GM12878 (cell line): Measurements from ENCODE around the gene DYSF.

Source experiments
- CBX3 ChIP-seq: fragments of 200-600 bp; sonication (generic); IDR thresholded peaks from 2 replicates; pipeline ENCODE4 v1.6.1; 2016; ENCODE audit warnings: low read depth, borderline replicate concordance
- EZH2 ChIP-seq: IDR thresholded peaks from 2 replicates; pipeline ENCODE4 v1.6.1; 2012; ENCODE audit warnings: low read depth, mild to moderate bottlenecking, control low read depth, inconsistent platforms, low read length, borderline replicate concordance; ENCODE audit not compliant: control insufficient read depth
- FOS ChIP-seq: IDR thresholded peaks from 3 replicates; pipeline ENCODE4 v1.6.1; 2011; ENCODE audit warnings: borderline replicate concordance; ENCODE audit not compliant: insufficient read length; ENCODE audit errors: extremely low read depth
- MYB ChIP-seq: fragments of 150-350 bp; IDR thresholded peaks from 2 replicates; pipeline ENCODE4 v1.6.1; 2014; ENCODE audit warnings: mild to moderate bottlenecking, low read depth, low read length, borderline replicate concordance
- POLR2AphosphoS5 ChIP-seq: IDR thresholded peaks from 2 replicates; pipeline ENCODE4 v1.6.1; 2011; ENCODE audit warnings: mild to moderate bottlenecking, low read length, inconsistent platforms
- SP1 ChIP-seq: IDR thresholded peaks from one replicate; pipeline ENCODE4 v1.6.1; 2011; ENCODE audit warnings: low read depth, low read length
- SRF ChIP-seq, 2 experiments: IDR thresholded peaks; 2 replicates each; pipeline ENCODE4 v1.6.1; 2011; ENCODE audit warnings: low read depth in 2 of 2, low read length in 2 of 2, mild to moderate bottlenecking in 1 of 2, moderate library complexity in 1 of 2
- SUZ12 ChIP-seq: fragments of 200-600 bp; sonication (generic); IDR thresholded peaks from one replicate; pipeline ENCODE4 v1.6.1; 2018; ENCODE audit warnings: antibody characterized with exemption, mild to moderate bottlenecking; ENCODE audit not compliant: unreplicated experiment
- TF ChIP-seq, protein P1 (sequence below), 3 experiments: IDR thresholded peaks in 2 of 3; conservative IDR thresholded peaks in 1 of 3; 2 replicates each; pipeline ENCODE4 v1.5.1; 2011; ENCODE audit warnings: low read depth in 3 of 3, low read length in 3 of 3, mild to moderate bottlenecking in 3 of 3, control low read depth in 2 of 3, moderate library complexity in 2 of 3, inconsistent platforms in 1 of 3, mixed read lengths in 1 of 3; ENCODE audit not compliant: control insufficient read depth in 2 of 3, insufficient read depth in 1 of 3; ENCODE audit errors: extremely low read depth in 1 of 3
- TF ChIP-seq, protein P2 (sequence below): IDR thresholded peaks from 2 replicates; pipeline ENCODE4 v1.6.1; 2011; ENCODE audit warnings: mild to moderate bottlenecking, low read depth, low read length, moderate library complexity; ENCODE audit not compliant: insufficient replicate concordance

DNA sequence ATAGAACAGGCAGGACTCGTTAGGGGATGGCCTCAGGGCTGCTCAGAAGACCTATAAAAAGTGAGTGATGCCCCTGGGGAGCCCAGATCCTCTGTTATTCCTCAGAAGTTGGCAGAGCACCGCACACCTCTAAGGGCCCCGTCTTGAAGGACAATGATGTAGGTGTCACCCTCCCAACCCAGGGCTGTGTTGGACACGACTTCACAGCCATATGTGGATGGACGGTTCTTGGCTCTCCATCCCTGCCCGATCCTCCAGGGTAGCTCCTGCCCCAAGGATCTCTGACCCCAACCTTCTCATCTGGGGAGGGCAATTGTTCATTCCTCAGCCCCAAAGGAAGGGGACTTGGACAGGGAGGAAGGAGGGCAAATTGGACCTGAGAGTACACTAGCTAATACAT, 246.1 kb downstream of the DYSF start:
- TF ChIP-seq, protein P1, sequence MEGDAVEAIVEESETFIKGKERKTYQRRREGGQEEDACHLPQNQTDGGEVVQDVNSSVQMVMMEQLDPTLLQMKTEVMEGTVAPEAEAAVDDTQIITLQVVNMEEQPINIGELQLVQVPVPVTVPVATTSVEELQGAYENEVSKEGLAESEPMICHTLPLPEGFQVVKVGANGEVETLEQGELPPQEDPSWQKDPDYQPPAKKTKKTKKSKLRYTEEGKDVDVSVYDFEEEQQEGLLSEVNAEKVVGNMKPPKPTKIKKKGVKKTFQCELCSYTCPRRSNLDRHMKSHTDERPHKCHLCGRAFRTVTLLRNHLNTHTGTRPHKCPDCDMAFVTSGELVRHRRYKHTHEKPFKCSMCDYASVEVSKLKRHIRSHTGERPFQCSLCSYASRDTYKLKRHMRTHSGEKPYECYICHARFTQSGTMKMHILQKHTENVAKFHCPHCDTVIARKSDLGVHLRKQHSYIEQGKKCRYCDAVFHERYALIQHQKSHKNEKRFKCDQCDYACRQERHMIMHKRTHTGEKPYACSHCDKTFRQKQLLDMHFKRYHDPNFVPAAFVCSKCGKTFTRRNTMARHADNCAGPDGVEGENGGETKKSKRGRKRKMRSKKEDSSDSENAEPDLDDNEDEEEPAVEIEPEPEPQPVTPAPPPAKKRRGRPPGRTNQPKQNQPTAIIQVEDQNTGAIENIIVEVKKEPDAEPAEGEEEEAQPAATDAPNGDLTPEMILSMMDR (IDR thresholded peaks at IDR 0.05 in 2 of 3, conservative IDR thresholded peaks at IDR 0.05 in 1 of 3; ENCODE audit: control insufficient read depth in 2 of 3, extremely low read depth in 1 of 3, insufficient read depth in 1 of 3, low read depth in 3 of 3, low read length in 3 of 3), result no peak
- TF ChIP-seq MYB (no peak), EZH2 (no peak), FOS (no peak), CBX3 (no peak), POLR2AphosphoS5 (no peak), SP1 (no peak), SUZ12 (no peak), SRF (IDR thresholded peaks at IDR 0.05; ENCODE audit: low read depth in 2 of 2, low read length in 2 of 2) (no peak)
- TF ChIP-seq, protein P2, sequence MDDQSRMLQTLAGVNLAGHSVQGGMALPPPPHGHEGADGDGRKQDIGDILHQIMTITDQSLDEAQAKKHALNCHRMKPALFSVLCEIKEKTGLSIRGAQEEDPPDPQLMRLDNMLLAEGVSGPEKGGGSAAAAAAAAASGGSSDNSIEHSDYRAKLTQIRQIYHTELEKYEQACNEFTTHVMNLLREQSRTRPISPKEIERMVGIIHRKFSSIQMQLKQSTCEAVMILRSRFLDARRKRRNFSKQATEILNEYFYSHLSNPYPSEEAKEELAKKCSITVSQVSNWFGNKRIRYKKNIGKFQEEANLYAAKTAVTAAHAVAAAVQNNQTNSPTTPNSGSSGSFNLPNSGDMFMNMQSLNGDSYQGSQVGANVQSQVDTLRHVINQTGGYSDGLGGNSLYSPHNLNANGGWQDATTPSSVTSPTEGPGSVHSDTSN, result no peak
